Astrocyte of the spinal cord (primary cell): ENCODE data around the gene VAV3.

Experiments used
- DNase-seq: peaks from one replicate; pipeline ENCODE4 v3.0.0; 2011; ENCODE audit warnings: low read depth, low spot score
- H3K4me3 ChIP-seq: 2 replicates; pipeline ENCODE4 v1.5.1; 2011; ENCODE audit warnings: low read depth, mild to moderate bottlenecking, low read length, moderate library complexity
- in situ Hi-C: cut with HindIII; loops from 2 replicates; pipeline ENCODE4 v1.10.0; 2017; ENCODE audit warnings: low sequenced_read_pairs
- TF ChIP-seq, protein P1 (sequence below): IDR thresholded peaks from 2 replicates; pipeline ENCODE4 v1.5.1; 2012; ENCODE audit warnings: low read depth, mild to moderate bottlenecking, low read length, inconsistent platforms

VAV3 gene

DNA sequence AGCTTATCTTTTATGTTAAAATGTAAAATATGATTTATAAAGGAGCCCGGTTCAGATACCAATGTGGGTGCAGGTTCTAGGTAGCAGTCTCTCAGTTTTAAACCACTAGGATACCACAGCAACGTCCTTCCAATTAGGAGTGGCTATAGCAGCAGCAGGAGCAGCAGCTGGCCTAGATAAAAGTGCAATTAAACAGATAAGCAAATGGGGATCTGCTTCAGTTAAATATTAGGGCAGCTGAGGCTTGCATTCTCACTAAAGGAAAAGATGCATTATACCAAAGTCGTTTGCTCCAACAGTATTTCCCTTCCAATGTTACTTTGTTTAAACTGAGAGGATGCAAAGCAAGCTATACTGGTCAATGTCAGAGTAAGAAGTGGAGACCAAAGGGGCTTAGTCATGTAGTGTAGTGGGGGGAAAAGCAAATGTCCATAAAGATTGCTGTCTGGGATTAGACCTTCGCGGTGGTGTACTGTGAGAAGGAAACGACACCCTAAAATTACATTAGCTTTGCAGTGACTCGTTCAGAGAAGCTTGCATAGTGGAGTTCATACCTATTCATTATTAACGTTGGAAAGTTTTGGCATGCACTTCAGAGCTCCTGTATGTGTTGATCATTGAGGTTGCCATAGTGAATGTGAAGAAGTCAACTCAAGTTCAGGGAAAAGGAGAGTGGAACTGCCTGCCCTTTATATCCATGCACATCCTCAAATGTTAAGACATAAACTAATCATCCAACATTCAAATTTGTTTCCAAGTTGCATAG lies 272.2 kb downstream of the VAV3 start:
- DNase-seq: no peak
- no peak overlapping the region for H3K4me3 ChIP-seq
- TF ChIP-seq, protein P1, sequence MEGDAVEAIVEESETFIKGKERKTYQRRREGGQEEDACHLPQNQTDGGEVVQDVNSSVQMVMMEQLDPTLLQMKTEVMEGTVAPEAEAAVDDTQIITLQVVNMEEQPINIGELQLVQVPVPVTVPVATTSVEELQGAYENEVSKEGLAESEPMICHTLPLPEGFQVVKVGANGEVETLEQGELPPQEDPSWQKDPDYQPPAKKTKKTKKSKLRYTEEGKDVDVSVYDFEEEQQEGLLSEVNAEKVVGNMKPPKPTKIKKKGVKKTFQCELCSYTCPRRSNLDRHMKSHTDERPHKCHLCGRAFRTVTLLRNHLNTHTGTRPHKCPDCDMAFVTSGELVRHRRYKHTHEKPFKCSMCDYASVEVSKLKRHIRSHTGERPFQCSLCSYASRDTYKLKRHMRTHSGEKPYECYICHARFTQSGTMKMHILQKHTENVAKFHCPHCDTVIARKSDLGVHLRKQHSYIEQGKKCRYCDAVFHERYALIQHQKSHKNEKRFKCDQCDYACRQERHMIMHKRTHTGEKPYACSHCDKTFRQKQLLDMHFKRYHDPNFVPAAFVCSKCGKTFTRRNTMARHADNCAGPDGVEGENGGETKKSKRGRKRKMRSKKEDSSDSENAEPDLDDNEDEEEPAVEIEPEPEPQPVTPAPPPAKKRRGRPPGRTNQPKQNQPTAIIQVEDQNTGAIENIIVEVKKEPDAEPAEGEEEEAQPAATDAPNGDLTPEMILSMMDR: no peak
- in situ Hi-C loops: no loop called here

DNA sequence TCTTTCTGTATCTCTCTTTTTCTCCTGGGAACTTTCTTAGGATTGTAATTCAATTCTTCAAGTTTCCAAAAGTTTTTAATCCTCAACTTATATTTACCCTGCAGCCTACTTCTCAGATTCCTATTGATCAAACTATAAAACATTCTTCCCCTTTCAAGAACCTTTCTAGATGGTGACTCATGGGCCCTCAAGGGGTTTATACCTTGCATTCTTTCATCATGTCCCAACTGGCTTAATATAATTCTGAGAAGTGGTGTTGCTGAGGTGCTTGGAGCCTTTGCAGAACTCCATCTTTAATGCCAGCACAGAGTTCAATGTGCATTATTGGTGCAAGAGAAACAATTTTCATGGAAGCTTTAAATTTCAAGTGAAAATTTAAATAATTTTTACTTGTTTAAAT lies 273.4 kb downstream of the VAV3 start:
- in situ Hi-C loops: no loop called here
- no peak overlapping the region for H3K4me3 ChIP-seq
- TF ChIP-seq, protein P1: no peak
- no peak for DNase-seq

- in situ Hi-C loops: no loop called here
- TF ChIP-seq, protein P1: no peak
- no peak overlapping the region for H3K4me3 ChIP-seq
- no peak for DNase-seq
Observed at GRCh38 chr1:107690491-107690890, 274.5 kb downstream of the VAV3 start.

DNA sequence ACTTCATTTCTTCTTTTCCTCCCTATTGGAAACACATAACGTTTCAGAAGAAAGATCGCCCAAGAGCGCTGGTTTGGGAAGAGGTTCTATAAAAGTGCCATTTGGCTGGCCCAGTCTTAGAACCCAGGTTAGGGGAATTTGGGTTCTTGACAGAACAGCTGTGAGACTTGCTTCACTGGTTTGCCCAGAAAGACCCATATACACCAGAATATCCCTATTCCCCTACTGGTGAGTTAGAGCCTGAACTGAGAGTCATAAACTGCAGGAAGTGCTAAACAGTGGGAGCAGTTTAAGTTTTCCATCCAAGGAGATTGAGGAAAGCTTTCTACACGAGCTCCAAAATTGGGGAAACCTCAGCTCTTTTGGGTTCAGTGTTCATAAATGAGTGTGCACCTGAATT lies 275.2 kb downstream of the VAV3 start:
- TF ChIP-seq, protein P1: no peak
- in situ Hi-C loops: no loop called here
- no peak overlapping the region for H3K4me3 ChIP-seq
- no peak for DNase-seq

DNA sequence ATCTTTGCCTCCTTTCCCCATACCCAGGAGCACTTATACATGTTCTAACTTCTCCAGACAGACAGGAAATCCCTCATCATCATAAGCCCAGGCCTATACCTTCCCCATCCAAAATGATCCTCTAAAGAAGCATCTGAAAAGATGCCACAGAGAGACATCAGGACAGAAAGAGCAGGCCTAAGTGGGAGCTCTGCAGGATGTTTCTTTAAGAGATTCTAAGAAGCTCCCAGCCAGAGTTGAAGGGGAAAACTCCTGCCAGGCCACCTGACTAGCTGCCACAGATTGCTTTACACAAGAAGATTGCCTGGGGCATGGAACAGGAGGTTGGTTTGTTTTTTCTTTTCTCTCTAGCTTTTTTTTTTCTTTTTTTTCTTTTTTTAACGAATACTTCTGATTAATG lies 275.8 kb downstream of the VAV3 start:
- H3K4me3 ChIP-seq: no peak overlapping the region
- TF ChIP-seq, protein P1: no peak
- no peak for DNase-seq
- in situ Hi-C loops: no loop called here

- DNase-seq: peak; percentile 42
- in situ Hi-C loops: no loop called here
- H3K4me3 ChIP-seq: no peak overlapping the region
- TF ChIP-seq, protein P1: no peak
Observed at GRCh38 chr1:107687849-107688753, 276.9 kb downstream of the VAV3 start.
